Epithelial cell of proximal tubule (primary cell): ENCODE measurements around the gene HIVEP1. TPM values are rescaled to one million over a fixed set of nuclear protein-coding genes. Genes with fewer than 3 reads are reported as not detected.
"Not testable (repeated sequence)": the region's sequence is repeated elsewhere in the genome, so short reads cannot be mapped to it uniquely, and the experiment has no call there.

Source experiments
- DNase-seq: peaks from one replicate; pipeline ENCODE4 v3.0.0-alpha.2; 2011; ENCODE audit warnings: low read depth
- H3K4me3 ChIP-seq: 2 replicates; pipeline ENCODE4 v1.5.1; 2011; ENCODE audit warnings: low read depth, mild to moderate bottlenecking, low read length
- total RNA-seq: library from RNA; depleted of rRNA; stranded (reverse); fragments of >200 nt; gene quantifications from 2 replicates; pipeline ENCODE4 v1.2.3, GENCODE V29; 2015
- TF ChIP-seq, protein P1 (sequence below): conservative IDR thresholded peaks from 2 replicates; pipeline ENCODE4 v1.5.1; 2012; ENCODE audit warnings: low read depth, mild to moderate bottlenecking, low read length

The HIVEP1 gene
- total RNA-seq, 1 donor from 2014 or later, result 14.2 TPM

- TF ChIP-seq, protein P1, sequence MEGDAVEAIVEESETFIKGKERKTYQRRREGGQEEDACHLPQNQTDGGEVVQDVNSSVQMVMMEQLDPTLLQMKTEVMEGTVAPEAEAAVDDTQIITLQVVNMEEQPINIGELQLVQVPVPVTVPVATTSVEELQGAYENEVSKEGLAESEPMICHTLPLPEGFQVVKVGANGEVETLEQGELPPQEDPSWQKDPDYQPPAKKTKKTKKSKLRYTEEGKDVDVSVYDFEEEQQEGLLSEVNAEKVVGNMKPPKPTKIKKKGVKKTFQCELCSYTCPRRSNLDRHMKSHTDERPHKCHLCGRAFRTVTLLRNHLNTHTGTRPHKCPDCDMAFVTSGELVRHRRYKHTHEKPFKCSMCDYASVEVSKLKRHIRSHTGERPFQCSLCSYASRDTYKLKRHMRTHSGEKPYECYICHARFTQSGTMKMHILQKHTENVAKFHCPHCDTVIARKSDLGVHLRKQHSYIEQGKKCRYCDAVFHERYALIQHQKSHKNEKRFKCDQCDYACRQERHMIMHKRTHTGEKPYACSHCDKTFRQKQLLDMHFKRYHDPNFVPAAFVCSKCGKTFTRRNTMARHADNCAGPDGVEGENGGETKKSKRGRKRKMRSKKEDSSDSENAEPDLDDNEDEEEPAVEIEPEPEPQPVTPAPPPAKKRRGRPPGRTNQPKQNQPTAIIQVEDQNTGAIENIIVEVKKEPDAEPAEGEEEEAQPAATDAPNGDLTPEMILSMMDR, result no peak
- no peak for DNase-seq
- no peak overlapping the region for H3K4me3 ChIP-seq
These were observed 93.2 kb downstream of the HIVEP1 start for GRCh38 chr6:12105271-12105670.

GRCh38 chr6:12108376-12108775 lies 96.3 kb downstream of the HIVEP1 start:
- DNase-seq, H3K4me3 ChIP-seq: not testable (repeated sequence)

GRCh38 chr6:12110523-12111362 lies 98.6 kb downstream of the HIVEP1 start:
- TF ChIP-seq, protein P1, result no peak
- H3K4me3 ChIP-seq, result no peak overlapping the region
- no peak for DNase-seq

GRCh38 chr6:12111363-12111670 lies 99.2 kb downstream of the HIVEP1 start:
- H3K4me3 ChIP-seq, result no peak overlapping the region
- DNase-seq, result no peak
- TF ChIP-seq, protein P1, result no peak

DNA sequence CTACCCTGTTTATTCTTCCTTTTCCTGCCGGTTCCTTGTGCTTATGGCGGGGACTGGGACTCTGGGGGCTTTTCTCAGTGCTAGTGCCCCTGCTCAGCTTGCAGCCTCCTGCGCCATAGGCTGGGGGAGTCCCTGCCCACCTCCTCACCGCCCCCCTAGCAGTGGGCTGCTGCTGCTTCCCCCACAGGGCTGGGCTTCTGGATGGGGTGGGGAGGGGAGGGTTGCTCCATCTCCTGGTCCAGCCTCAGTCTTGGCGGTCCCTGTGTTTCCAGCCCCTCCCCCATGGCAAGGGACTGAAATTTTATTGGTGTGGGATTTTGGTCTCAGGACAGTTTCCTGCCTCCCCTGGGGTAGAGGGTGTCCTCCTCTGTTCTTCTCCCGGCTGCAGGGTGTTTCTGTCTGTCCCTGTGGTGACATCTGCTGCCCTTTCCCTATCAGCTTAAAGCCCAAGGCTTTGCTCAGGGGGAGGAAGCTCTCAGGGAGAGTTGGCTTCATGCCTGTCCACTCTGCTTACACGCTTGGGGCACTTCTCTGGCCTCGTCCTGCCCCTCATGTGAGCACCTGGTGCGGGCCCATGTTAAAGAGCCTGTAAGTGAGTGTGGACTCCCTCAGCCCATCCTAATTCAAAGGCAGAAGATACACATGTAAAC lies 100.6 kb downstream of the HIVEP1 start:
- TF ChIP-seq, protein P1, result no peak
- no peak for DNase-seq
- no peak overlapping the region for H3K4me3 ChIP-seq

DNA sequence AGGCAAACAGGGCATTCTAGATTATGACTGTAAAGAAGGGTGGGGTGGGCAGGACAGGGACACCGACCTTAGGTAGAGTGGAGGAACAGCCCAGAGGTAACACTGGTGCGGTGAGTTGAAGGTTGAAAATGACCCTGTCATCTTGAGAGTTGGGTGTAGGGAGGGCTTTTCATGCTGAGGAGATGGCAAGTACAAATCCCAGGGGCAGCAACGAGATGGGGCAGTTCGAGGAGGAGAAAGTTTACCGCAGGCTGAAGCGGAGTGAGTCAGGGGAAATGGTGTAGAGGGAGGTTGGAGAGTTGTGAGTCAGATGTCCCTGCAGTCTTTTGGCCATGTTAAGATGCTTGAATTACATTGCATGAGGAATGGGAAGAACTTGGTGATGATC lies 101.1 kb downstream of the HIVEP1 start:
- TF ChIP-seq, protein P1, result no peak
- no peak overlapping the region for H3K4me3 ChIP-seq
- DNase-seq, result no peak

- DNase-seq, result no peak
- H3K4me3 ChIP-seq, result no peak overlapping the region
- TF ChIP-seq, protein P1, result no peak
These were observed 102.0 kb downstream of the HIVEP1 start for GRCh38 chr6:12114055-12114503.
